DOHH2 (cell line): ENCODE results near the gene NUBP2.

Experiments used
- H3F3A ChIP-seq: fragments of 200-600 bp; sonication (generic), shearing (Covaris generic); 2 replicates; pipeline ENCODE4 v1.6.0; 2016; ENCODE audit warnings: antibody characterized with exemption, mild to moderate bottlenecking; ENCODE audit not compliant: control insufficient read depth, insufficient read depth
- H3K27ac ChIP-seq: fragments of 200-600 bp; sonication (generic); 2 replicates; pipeline ENCODE4 v1.5.1; 2014; ENCODE audit warnings: low read depth, mild to moderate bottlenecking, low read length, moderate library complexity
- H3K27me3 ChIP-seq: fragments of 200-600 bp; sonication (generic); 2 replicates; pipeline ENCODE4 v1.6.1; 2014; ENCODE audit warnings: mild to moderate bottlenecking, low read length, mixed read lengths; ENCODE audit not compliant: control insufficient read depth
- H3K36me3 ChIP-seq: fragments of 200-600 bp; sonication (generic); 2 replicates; pipeline ENCODE4 v1.6.1; 2014; ENCODE audit warnings: mild to moderate bottlenecking, low read length, moderate library complexity, mixed read lengths; ENCODE audit not compliant: control insufficient read depth
- H3K4me1 ChIP-seq: fragments of 200-600 bp; sonication (generic); 2 replicates; pipeline ENCODE4 v1.6.1; 2014; ENCODE audit warnings: mild to moderate bottlenecking, low read length, mixed read lengths; ENCODE audit not compliant: control insufficient read depth
- H3K4me2 ChIP-seq: fragments of 200-600 bp; sonication (generic); 2 replicates; pipeline ENCODE4 v1.6.0; 2014; ENCODE audit warnings: mild to moderate bottlenecking, low read length, moderate library complexity
- H3K4me3 ChIP-seq: fragments of 200-600 bp; sonication (generic); 2 replicates; pipeline ENCODE4 v1.5.1; 2014; ENCODE audit warnings: mild to moderate bottlenecking, low read length, mixed read lengths
- H3K79me2 ChIP-seq: fragments of 200-600 bp; sonication (generic); 2 replicates; pipeline ENCODE4 v1.6.1; 2014; ENCODE audit warnings: mild to moderate bottlenecking, low read length, mixed read lengths; ENCODE audit not compliant: control insufficient read depth
- H3K9me2 ChIP-seq: fragments of 200-600 bp; sonication (generic); replicated peaks from 2 replicates; pipeline ENCODE4 v1.6.1; 2014; ENCODE audit warnings: mild to moderate bottlenecking, low read length, mixed read lengths; ENCODE audit not compliant: control insufficient read depth
- H3K9me3 ChIP-seq: fragments of 200-600 bp; sonication (generic); 2 replicates; pipeline ENCODE4 v1.6.1; 2014; ENCODE audit warnings: antibody characterized with exemption, low read length, mixed read lengths; ENCODE audit not compliant: control insufficient read depth, insufficient read depth
- H4K20me1 ChIP-seq: fragments of 200-600 bp; sonication (generic); 2 replicates; pipeline ENCODE4 v1.6.0; 2014; ENCODE audit warnings: low read depth, mild to moderate bottlenecking, antibody characterized with exemption, low read length, moderate library complexity; ENCODE audit not compliant: control insufficient read depth, insufficient read depth
- EZH2phosphoT487 ChIP-seq: fragments of 200-600 bp; sonication (generic); IDR thresholded peaks from 2 replicates; pipeline ENCODE4 v1.6.1; 2017; ENCODE audit warnings: borderline replicate concordance, mild to moderate bottlenecking, antibody characterized with exemption, low read length, moderate library complexity, mixed read lengths
- TF ChIP-seq, protein P1 (sequence below): fragments of 200-600 bp; sonication (generic); IDR thresholded peaks from one replicate; pipeline ENCODE4 v1.5.1; 2014; ENCODE audit warnings: antibody characterized with exemption, mild to moderate bottlenecking, low read depth, low read length; ENCODE audit not compliant: poor library complexity, severe bottlenecking

The NUBP2 gene

GRCh38 chr16:1777375-1778199 lies 5.2 kb upstream of the NUBP2 start:
- Histone ChIP-seq H3K4me2 (no peak overlapping the region), H4K20me1 (no peaks in the 10 kb centered on the region), H3K4me1 (peaks cover 21% of the 10 kb centered on the region), H3K79me2 (peaks cover 42% of the 10 kb centered on the region), H3K9me2 (no peaks in the 10 kb centered on the region), H3K4me3 (no peak overlapping the region), H3K27me3 (no peaks in the 10 kb centered on the region), H3K36me3 (peaks cover 44% of the 10 kb centered on the region), H3K9me3 (no peaks in the 10 kb centered on the region), H3K27ac (no peak overlapping the region), H3F3A (no peaks in the 10 kb centered on the region; the same call in 1 of the 2 replicates)
- TF ChIP-seq EZH2phosphoT487, result no peak
- TF ChIP-seq, protein P1, sequence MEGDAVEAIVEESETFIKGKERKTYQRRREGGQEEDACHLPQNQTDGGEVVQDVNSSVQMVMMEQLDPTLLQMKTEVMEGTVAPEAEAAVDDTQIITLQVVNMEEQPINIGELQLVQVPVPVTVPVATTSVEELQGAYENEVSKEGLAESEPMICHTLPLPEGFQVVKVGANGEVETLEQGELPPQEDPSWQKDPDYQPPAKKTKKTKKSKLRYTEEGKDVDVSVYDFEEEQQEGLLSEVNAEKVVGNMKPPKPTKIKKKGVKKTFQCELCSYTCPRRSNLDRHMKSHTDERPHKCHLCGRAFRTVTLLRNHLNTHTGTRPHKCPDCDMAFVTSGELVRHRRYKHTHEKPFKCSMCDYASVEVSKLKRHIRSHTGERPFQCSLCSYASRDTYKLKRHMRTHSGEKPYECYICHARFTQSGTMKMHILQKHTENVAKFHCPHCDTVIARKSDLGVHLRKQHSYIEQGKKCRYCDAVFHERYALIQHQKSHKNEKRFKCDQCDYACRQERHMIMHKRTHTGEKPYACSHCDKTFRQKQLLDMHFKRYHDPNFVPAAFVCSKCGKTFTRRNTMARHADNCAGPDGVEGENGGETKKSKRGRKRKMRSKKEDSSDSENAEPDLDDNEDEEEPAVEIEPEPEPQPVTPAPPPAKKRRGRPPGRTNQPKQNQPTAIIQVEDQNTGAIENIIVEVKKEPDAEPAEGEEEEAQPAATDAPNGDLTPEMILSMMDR, result no peak

DNA sequence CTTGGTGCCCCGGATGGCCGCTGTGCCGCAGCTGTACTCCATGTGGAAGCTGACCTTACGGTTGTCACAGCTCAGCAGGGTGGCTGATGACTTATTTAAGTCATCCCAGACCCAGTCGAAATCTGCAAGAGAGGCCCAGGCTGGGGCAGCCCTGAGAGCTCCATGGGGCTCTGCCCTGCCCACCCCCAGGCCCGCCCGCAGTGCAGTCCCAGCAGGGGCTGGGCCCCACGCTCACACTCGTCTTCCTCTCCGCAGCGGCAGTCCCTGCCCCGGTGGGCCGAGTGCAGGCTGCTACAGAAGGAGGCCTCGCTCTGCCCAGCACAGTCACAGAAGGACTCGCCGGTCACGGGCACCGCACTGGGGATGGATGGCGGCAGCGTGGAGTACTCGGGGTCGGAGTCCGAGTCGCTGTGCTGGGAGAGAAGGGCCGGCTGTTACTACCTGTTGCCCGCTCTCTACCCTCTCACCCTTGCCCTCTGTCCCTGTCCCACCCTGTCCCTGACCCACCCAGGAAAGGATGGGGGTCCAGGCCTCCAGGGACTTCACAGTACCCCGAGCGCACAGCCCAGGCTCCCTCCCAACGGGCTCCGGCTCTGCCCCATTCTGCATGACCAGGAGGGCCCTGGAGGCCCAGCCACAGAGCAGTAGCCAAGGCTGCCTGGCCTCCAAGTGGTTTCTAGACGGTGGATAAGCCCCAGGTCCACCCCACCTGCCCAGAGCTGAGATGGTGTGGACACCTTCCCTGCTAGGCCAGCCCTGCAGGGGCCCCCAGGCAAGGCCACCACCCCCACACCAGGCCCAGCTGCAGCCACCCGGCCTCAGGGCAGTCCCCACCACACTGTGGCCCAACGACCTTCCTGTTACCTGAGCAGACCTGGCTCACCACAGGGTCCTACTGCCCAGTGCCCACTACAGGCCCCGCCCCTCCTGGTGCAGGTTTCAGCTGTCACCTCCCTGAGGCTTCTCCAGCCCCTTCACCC lies 4.3 kb upstream of the NUBP2 start:
- TF ChIP-seq, protein P1, result no peak
- no peak for TF ChIP-seq EZH2phosphoT487
- no peaks in the 10 kb centered on the region for H3K9me2 ChIP-seq
- no peaks in the 10 kb centered on the region for H3F3A ChIP-seq
- H4K20me1 ChIP-seq, result no peaks in the 10 kb centered on the region
- H3K79me2 ChIP-seq, result peaks cover 39% of the 10 kb centered on the region
- H3K9me3 ChIP-seq, result no peaks in the 10 kb centered on the region
- no peak overlapping the region for H3K4me2 ChIP-seq
- no peaks in the 10 kb centered on the region for H3K27me3 ChIP-seq
- no peak overlapping the region for H3K4me3 ChIP-seq
- peaks cover 41% of the 10 kb centered on the region for H3K36me3 ChIP-seq
- peaks cover 21% of the 10 kb centered on the region for H3K4me1 ChIP-seq
- no peak overlapping the region for H3K27ac ChIP-seq

DNA sequence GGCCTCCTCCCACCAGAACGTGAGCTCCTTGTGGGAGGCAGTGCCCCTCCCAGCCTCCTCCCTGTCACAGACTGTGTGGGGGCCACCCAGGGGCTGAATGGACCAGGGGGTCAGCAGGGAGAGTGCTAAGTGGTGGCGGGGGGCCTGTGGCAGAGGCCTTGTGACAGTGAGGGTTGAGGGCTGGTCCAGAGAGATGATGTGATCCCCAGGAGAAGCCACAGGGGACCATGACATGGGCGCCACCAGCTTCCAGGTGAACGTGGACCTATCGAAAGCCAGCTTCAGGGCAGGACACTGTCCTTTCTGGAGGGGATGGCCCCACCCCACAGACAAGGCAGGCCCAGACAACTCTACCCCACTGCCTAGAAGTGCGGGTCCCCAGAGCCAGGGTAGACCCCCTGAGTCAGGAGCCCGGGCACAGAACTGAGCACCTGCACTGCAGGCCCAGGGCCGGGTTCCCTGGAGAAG lies 3.5 kb upstream of the NUBP2 start:
- no peak overlapping the region for H3K4me3 ChIP-seq
- no peak overlapping the region for H3K4me2 ChIP-seq
- peaks cover 23% of the 10 kb centered on the region for H3K4me1 ChIP-seq
- H3K36me3 ChIP-seq, result peaks cover 40% of the 10 kb centered on the region
- no peaks in the 10 kb centered on the region for H3F3A ChIP-seq
- no peaks in the 10 kb centered on the region for H3K9me3 ChIP-seq
- TF ChIP-seq, protein P1, result no peak
- no peak for TF ChIP-seq EZH2phosphoT487
- H3K79me2 ChIP-seq, result peaks cover 39% of the 10 kb centered on the region
- H3K27ac ChIP-seq, result no peak overlapping the region
- H3K27me3 ChIP-seq, result no peaks in the 10 kb centered on the region
- 0 out of 2 replicates have a peak, but pooled peaks cover 5% of the 10 kb centered on the region for H4K20me1 ChIP-seq
- no peaks in the 10 kb centered on the region for H3K9me2 ChIP-seq
